Activated gamma-delta T cell treated with anti-CD3 and anti-CD28 coated beads, Interleukin-2, amount 50 U/mL, for 16 hours (primary cell): Measurements from ENCODE around the gene SLC16A2.
A peak's percentile ranks its signal among the peaks of the same experiment; 100 is the strongest.
"Not testable (repeated sequence)": the region's sequence is repeated elsewhere in the genome, so short reads cannot be mapped to it uniquely, and the experiment has no call there.

Experiments used
- DNase-seq: peaks from one replicate; pipeline ENCODE4 v3.0.0-alpha.2; 2020; ENCODE audit warnings: low read depth

The SLC16A2 gene

GRCh38 chrX:74446876-74447275 lies 25.6 kb downstream of the SLC16A2 start:
- DNase-seq = no peak

- DNase-seq = no peak
Measured at GRCh38 chrX:74448669-74449068, 27.4 kb downstream of the SLC16A2 start.

GRCh38 chrX:74449322-74449936 lies 28.1 kb downstream of the SLC16A2 start:
- peak; percentile 3 for DNase-seq

GRCh38 chrX:74449937-74450330 lies 28.6 kb downstream of the SLC16A2 start:
- no peak for DNase-seq

- DNase-seq = no peak
Measured at GRCh38 chrX:74450803-74451449, 29.6 kb downstream of the SLC16A2 start.

GRCh38 chrX:74451450-74452198 lies 30.3 kb downstream of the SLC16A2 start:
- no peak for DNase-seq

GRCh38 chrX:74452199-74452481 lies 30.8 kb downstream of the SLC16A2 start:
- no peak for DNase-seq

- DNase-seq = no peak
Measured at GRCh38 chrX:74453178-74453577, 31.9 kb downstream of the SLC16A2 start.

GRCh38 chrX:74454233-74454632 lies 32.9 kb downstream of the SLC16A2 start:
- not testable (repeated sequence) for DNase-seq

GRCh38 chrX:74458736-74459135 lies 37.4 kb downstream of the SLC16A2 start:
- DNase-seq = no peak

GRCh38 chrX:74461384-74461783 lies 40.1 kb downstream of the SLC16A2 start:
- no peak for DNase-seq

GRCh38 chrX:74464722-74465121 lies 43.4 kb downstream of the SLC16A2 start:
- no peak for DNase-seq

GRCh38 chrX:74465424-74465823 lies 44.1 kb downstream of the SLC16A2 start:
- no peak for DNase-seq

- no peak for DNase-seq
Measured at GRCh38 chrX:74467656-74468055, 46.4 kb downstream of the SLC16A2 start.

GRCh38 chrX:74473116-74473515 lies 51.8 kb downstream of the SLC16A2 start:
- not testable (repeated sequence) for DNase-seq

- DNase-seq = no peak
Measured at GRCh38 chrX:74490247-74490646, 69.0 kb downstream of the SLC16A2 start.

GRCh38 chrX:74492720-74493201 lies 71.5 kb downstream of the SLC16A2 start:
- DNase-seq = no peak

- no peak for DNase-seq
Measured at GRCh38 chrX:74493806-74494205, 72.5 kb downstream of the SLC16A2 start.

- no peak for DNase-seq
Measured at GRCh38 chrX:74498924-74499323, 77.6 kb downstream of the SLC16A2 start.

- DNase-seq = no peak
Measured at GRCh38 chrX:74500067-74500466, 78.8 kb downstream of the SLC16A2 start.

- DNase-seq = no peak
Measured at GRCh38 chrX:74500555-74500954, 79.3 kb downstream of the SLC16A2 start.

GRCh38 chrX:74505437-74505836 lies 84.1 kb downstream of the SLC16A2 start:
- no peak for DNase-seq
